GM23338 (cell line): Measurements from ENCODE around the gene TRNAU1AP. TPM values are rescaled to one million over a fixed set of nuclear protein-coding genes. Genes with fewer than 3 reads are reported as not detected.

Experiments
- ATAC-seq: fragments of 200-7000 bp; cut with Tn5 transposase; 3 replicates; pipeline ENCODE4 v1.9.1; 2020
- DNase-seq: peaks from one replicate; pipeline ENCODE4 v3.0.0-alpha.2; 2015; ENCODE audit warnings: low spot score
- H2AFZ ChIP-seq: fragments of 200-600 bp; sonication (generic); 2 replicates; pipeline ENCODE4 v1.8.0; 2016; ENCODE audit warnings: antibody characterized with exemption, mild to moderate bottlenecking, moderate library complexity
- H3F3A ChIP-seq: fragments of 200-600 bp; sonication (generic); replicated peaks from 2 replicates; pipeline ENCODE4 v1.8.0; 2017; ENCODE audit warnings: antibody characterized with exemption, mixed run types, low read depth
- H3K27ac ChIP-seq: fragments of 200-600 bp; sonication (generic); 2 replicates; pipeline ENCODE4 v1.6.1; 2016; ENCODE audit warnings: low read depth
- H3K27me3 ChIP-seq: fragments of 200-600 bp; sonication (generic); 2 replicates; pipeline ENCODE4 v1.8.0; 2016; ENCODE audit warnings: mild to moderate bottlenecking, mixed run types, moderate library complexity; ENCODE audit not compliant: insufficient read depth
- H3K36me3 ChIP-seq: fragments of 200-600 bp; sonication (generic); 2 replicates; pipeline ENCODE4 v1.8.0; 2016; ENCODE audit warnings: mild to moderate bottlenecking; ENCODE audit not compliant: insufficient read depth
- H3K4me1 ChIP-seq: fragments of 200-600 bp; sonication (generic); 2 replicates; pipeline ENCODE4 v1.8.0; 2016; ENCODE audit warnings: mild to moderate bottlenecking, moderate library complexity; ENCODE audit not compliant: insufficient read depth
- H3K4me2 ChIP-seq: fragments of 200-600 bp; sonication (generic); 2 replicates; pipeline ENCODE4 v1.7.1; 2017; ENCODE audit warnings: mixed run types
- H3K4me3 ChIP-seq: fragments of 200-600 bp; sonication (generic); 2 replicates; pipeline ENCODE4 v1.6.1; 2016; ENCODE audit warnings: mixed run types
- H3K79me2 ChIP-seq: fragments of 200-600 bp; sonication (generic); replicated peaks from 2 replicates; pipeline ENCODE4 v1.8.0; 2017; ENCODE audit warnings: mild to moderate bottlenecking; ENCODE audit not compliant: insufficient read depth
- H3K9me2 ChIP-seq: fragments of 200-600 bp; sonication (generic); 2 replicates; pipeline ENCODE4 v1.8.0; 2017; ENCODE audit not compliant: insufficient read depth
- H4K20me1 ChIP-seq: fragments of 200-600 bp; sonication (generic); replicated peaks from 2 replicates; pipeline ENCODE4 v1.8.0; 2017; ENCODE audit warnings: mild to moderate bottlenecking; ENCODE audit not compliant: insufficient read depth
- H3K27ac Mint-ChIP-seq: 2 replicates; pipeline ENCODE4 v1.8.0; 2020; ENCODE audit warnings: inconsistent platforms, mild to moderate bottlenecking, moderate library complexity, mixed read lengths
- H3K27me3 Mint-ChIP-seq: 3 replicates; pipeline ENCODE4 v1.8.0; 2022; ENCODE audit warnings: low read depth, mild to moderate bottlenecking, moderate library complexity, mixed read lengths, inconsistent platforms; ENCODE audit not compliant: insufficient read depth, poor library complexity
- H3K36me3 Mint-ChIP-seq: 3 replicates; pipeline ENCODE4 v1.8.0; 2021; ENCODE audit warnings: low read depth, mild to moderate bottlenecking, inconsistent platforms, moderate library complexity, mixed read lengths
- H3K4me1 Mint-ChIP-seq: 3 replicates; pipeline ENCODE4 v1.8.0; 2020; ENCODE audit warnings: mild to moderate bottlenecking, inconsistent platforms, mixed read lengths
- H3K4me3 Mint-ChIP-seq: 3 replicates; pipeline ENCODE4 v1.8.0; 2021; ENCODE audit warnings: moderate library complexity, mild to moderate bottlenecking, inconsistent platforms, mixed read lengths
- H3K9me3 Mint-ChIP-seq: 3 replicates; pipeline ENCODE4 v1.8.0; 2020; ENCODE audit warnings: moderate library complexity, mild to moderate bottlenecking, inconsistent platforms, mixed read lengths
- CREB1 ChIP-seq: fragments of 250-450 bp; sonication (Bioruptor Pico); IDR thresholded peaks from 2 replicates; pipeline ENCODE4 v1.5.0; 2020; ENCODE audit warnings: low read depth, mild to moderate bottlenecking, moderate library complexity
- CTCF ChIP-seq, 2 experiments: fragments of 200-600 bp in 1 of 2; sonication (generic) in 1 of 2; conservative IDR thresholded peaks; 2 replicates each; pipeline versions ENCODE4 v1.5.1 to v1.6.1; 2016 to 2017; ENCODE audit warnings: antibody characterized with exemption in 2 of 2, low read depth in 2 of 2, mild to moderate bottlenecking in 2 of 2, moderate library complexity in 1 of 2
- ETS1 ChIP-seq: IDR thresholded peaks from 2 replicates; pipeline ENCODE4 v1.6.1; 2016; ENCODE audit warnings: antibody characterized with exemption
- EZH2 ChIP-seq: fragments of 200-600 bp; sonication (generic); IDR thresholded peaks from one replicate; pipeline ENCODE4 v1.8.0; 2017; ENCODE audit warnings: antibody characterized with exemption, mild to moderate bottlenecking, low read depth; ENCODE audit not compliant: unreplicated experiment
- JUNB ChIP-seq: IDR thresholded peaks from one replicate; pipeline ENCODE4 v1.6.1; 2016; ENCODE audit warnings: antibody characterized with exemption; ENCODE audit not compliant: unreplicated experiment
- NANOG ChIP-seq: IDR thresholded peaks from 2 replicates; pipeline ENCODE4 v1.6.1; 2016; ENCODE audit warnings: antibody characterized with exemption, borderline replicate concordance
- POLR2AphosphoS5 ChIP-seq: IDR thresholded peaks from 2 replicates; pipeline ENCODE4 v1.6.1; 2016; ENCODE audit warnings: antibody characterized with exemption, low read depth
- REST ChIP-seq: IDR thresholded peaks from one replicate; pipeline ENCODE4 v1.6.1; 2018; ENCODE audit warnings: antibody characterized with exemption; ENCODE audit not compliant: unreplicated experiment
- STAT1 ChIP-seq: IDR thresholded peaks from one replicate; pipeline ENCODE4 v1.6.1; 2016; ENCODE audit warnings: antibody characterized with exemption; ENCODE audit not compliant: unreplicated experiment
- ZNF114 ChIP-seq: fragments of 250-450 bp; sonication (Bioruptor Pico); IDR thresholded peaks from 2 replicates; pipeline ENCODE4 v1.5.0; 2020; ENCODE audit warnings: mild to moderate bottlenecking, moderate library complexity
- ZNF331 ChIP-seq: fragments of 250-450 bp; sonication (Bioruptor Pico); IDR thresholded peaks from 2 replicates; pipeline ENCODE4 v1.5.0; 2020; ENCODE audit warnings: low read depth, mild to moderate bottlenecking, moderate library complexity
- ZNF462 ChIP-seq: fragments of 250-450 bp; sonication (Bioruptor Pico); IDR thresholded peaks from 2 replicates; pipeline ENCODE4 v1.5.0; 2020; ENCODE audit warnings: mild to moderate bottlenecking, moderate library complexity
- long read RNA-seq: library from polyadenylated mRNA; unstranded; transcript quantifications from one replicate; pipeline ENCODE4 v2.0.0, GENCODE V29; 2020; ENCODE audit not compliant: unreplicated experiment
- polyA plus RNA-seq: library from polyadenylated mRNA; unstranded; fragments of >200 nt; fragmentation: Nextera tagmentation; extraction: Ambion mirVana; gene quantifications from 2 replicates; pipeline ENCODE4 v1.2.1, GENCODE V29; 2016
- total RNA-seq: library from RNA; depleted of rRNA; stranded (reverse); fragments of >200 nt; shearing (Covaris generic); gene quantifications from 2 replicates; pipeline ENCODE4 v1.2.3, GENCODE V29; 2014; rRNA removed

Gene TRNAU1AP
- total RNA-seq, result 13.0 and 20.3 TPM in 2 replicates
- 39.2 and 42.1 TPM in 2 replicates for polyA plus RNA-seq
- long read RNA-seq, transcript TRNAU1AP-201 (9 exons, 1,799 nt), result major isoform, 22 of 36 reads
- long read RNA-seq, partial matches to known transcripts, result 2 of 36 reads
- long read RNA-seq, other reads (novel, unspliced or antisense), result 9 of 36 reads

- Mint-ChIP-seq H3K4me3 (peak within 1 kb of the TSS; percentile 97), H3K27ac (peak within 1 kb of the TSS; percentile 97), H3K9me3 (no peaks in the 10 kb centered on the region; the same call in 2 of the 3 replicates), H3K36me3 (peaks cover 21% of the 10 kb centered on the region; the same call in 2 of the 3 replicates), H3K4me1 (peaks cover 7% of the 10 kb centered on the region; the same call in 1 of the 3 replicates), H3K27me3 (peaks cover 6% of the 10 kb centered on the region)
- Histone ChIP-seq H3K79me2 (peaks cover 9% of the 10 kb centered on the region), H2AFZ (peak within 1 kb of the TSS; percentile 99), H3K4me1 (no peaks in the 10 kb centered on the region), H3K4me3 (peak within 1 kb of the TSS; percentile 91), H4K20me1 (no peaks in the 10 kb centered on the region), H3K27me3 (no peaks in the 10 kb centered on the region), H3K36me3 (peaks cover 4% of the 10 kb centered on the region; the same call in 1 of the 2 replicates), H3F3A (no peaks in the 10 kb centered on the region; the same call in 1 of the 2 replicates), H3K9me2 (no peaks in the 10 kb centered on the region), H3K27ac (peak within 1 kb of the TSS; percentile 71), H3K4me2 (peak within 1 kb of the TSS; percentile 92)
- DNase-seq (peak; percentile 99), ATAC-seq (peak; percentile 92)
- peak; percentile 63 for TF ChIP-seq CREB1 (CRISPR knock-in tag)
- no peak for TF ChIP-seq ZNF462 (CRISPR knock-in tag)
- no peak for TF ChIP-seq ZNF114 (CRISPR knock-in tag)
- TF ChIP-seq STAT1, result no peak
- no peak for TF ChIP-seq ZNF331 (CRISPR knock-in tag)
- 0 out of 2 replicates have a peak, but pooled peaks have one; percentile 10 for TF ChIP-seq ETS1
- TF ChIP-seq CTCF (conservative IDR thresholded peaks at IDR 0.05; ENCODE audit: low read depth in 2 of 2), result no peak
- no peak for TF ChIP-seq NANOG
- no peak for TF ChIP-seq EZH2
- no peak for TF ChIP-seq REST
- peak; percentile 97 for TF ChIP-seq POLR2AphosphoS5
- no peak for TF ChIP-seq JUNB
These were observed at the start of gene TRNAU1AP for GRCh38 chr1:28552758-28553663. Gene TRNAU1AP (plus strand): TSS chr1:28553085. CDS start chr1:28553111, 26 bp downstream.
